Right lung (tissue), 5 donors: Measurements from ENCODE around the gene HEMGN. TPM values are rescaled to one million over a fixed set of nuclear protein-coding genes. Genes with fewer than 3 reads are reported as not detected.

Experiments
- DNase-seq, 2 donors: peaks; one replicate each; pipeline ENCODE4 v3.0.0-alpha.2; 2013
- polyA plus RNA-seq, 5 donors: library from polyadenylated mRNA; unstranded; fragments of 120-200 nt; gene quantifications; one replicate each; pipeline versions ENCODE4 v1.2.1 to v1.2.3, GENCODE V29; 2013; ENCODE audit warnings: inconsistent platforms in 1 of 5, low replicate concordance in 1 of 5; ENCODE audit not compliant: insufficient read length in 5 of 5, insufficient read depth in 1 of 5

Gene HEMGN
- polyA plus RNA-seq, 5 donors: 4.9 to 22.2 (median 5.7) TPM

DNA sequence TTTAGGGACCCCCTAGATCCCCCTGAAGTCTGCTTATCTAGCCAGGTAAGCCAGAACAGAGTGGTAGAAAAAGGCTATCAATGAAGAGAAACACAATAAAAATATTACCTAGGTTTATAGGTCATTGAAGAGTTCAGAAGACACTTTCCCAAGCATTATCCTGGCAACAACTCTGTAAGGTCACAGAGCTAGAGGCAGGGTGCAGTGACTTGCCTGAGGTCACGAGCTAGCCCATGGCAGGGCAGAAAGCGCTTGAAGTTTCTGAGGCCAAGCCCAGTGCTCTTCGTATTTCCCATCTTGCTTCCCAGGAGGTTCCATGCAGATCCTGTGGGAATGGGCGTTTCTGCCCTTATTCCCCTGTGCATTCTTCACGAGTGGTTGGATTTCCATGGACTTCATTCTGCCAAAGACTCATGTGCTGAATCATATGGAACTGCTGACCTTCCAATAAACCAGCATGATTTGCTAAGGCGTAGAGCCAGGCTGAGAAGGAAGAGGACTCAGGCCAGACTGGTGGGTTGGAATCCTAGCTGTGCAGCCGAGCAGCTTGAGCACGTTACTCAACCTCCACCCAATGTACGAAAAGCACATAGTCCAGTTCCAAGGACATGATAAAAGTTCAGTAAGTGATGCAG, 37.8 kb downstream of the HEMGN start:
- no peak for DNase-seq

- DNase-seq: no peak
Measured at GRCh38 chr9:97895695-97896332, 42.2 kb downstream of the HEMGN start.

- DNase-seq: no peak
Measured at GRCh38 chr9:97895211-97895610, 42.8 kb downstream of the HEMGN start.

DNA sequence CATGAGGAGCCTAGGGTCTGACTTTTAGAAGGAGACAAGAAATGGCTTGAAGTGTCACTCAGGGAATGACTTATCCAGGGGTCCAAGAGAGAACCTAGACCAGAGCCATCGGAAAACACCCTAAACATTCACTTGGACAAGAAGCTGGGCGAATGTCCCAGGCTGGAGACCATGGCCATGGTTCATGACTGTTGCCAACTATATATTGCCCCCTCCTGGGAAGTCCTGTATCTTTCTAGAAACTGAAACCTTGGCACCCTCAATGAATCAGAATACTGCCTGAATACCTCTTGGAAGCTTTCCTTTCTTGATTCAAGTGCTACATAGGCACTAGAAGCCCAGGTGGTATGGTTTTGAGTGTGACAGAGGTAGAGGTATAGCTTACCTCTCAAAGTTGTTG, 45.6 kb downstream of the HEMGN start:
- no peak for DNase-seq

DNA sequence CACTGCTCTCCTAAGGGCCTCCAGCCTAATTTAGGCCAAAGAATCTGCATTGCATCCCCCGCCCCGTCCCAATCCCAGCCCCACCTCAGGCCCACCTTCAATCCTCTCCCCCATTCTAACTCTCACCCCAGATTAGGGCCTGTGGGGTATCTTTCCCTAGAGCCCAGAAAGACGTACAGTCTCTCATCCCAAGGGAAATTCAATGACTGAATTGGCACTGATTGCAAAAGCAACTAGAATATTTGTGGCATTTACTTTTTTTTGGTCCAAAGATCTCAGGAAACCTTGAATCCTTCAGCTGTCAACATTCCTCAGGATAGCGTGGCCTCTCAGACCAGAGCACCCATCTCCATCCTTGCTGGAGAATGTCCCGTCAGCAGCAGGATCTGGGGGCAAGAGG, 46.2 kb downstream of the HEMGN start:
- DNase-seq: no peak

DNA sequence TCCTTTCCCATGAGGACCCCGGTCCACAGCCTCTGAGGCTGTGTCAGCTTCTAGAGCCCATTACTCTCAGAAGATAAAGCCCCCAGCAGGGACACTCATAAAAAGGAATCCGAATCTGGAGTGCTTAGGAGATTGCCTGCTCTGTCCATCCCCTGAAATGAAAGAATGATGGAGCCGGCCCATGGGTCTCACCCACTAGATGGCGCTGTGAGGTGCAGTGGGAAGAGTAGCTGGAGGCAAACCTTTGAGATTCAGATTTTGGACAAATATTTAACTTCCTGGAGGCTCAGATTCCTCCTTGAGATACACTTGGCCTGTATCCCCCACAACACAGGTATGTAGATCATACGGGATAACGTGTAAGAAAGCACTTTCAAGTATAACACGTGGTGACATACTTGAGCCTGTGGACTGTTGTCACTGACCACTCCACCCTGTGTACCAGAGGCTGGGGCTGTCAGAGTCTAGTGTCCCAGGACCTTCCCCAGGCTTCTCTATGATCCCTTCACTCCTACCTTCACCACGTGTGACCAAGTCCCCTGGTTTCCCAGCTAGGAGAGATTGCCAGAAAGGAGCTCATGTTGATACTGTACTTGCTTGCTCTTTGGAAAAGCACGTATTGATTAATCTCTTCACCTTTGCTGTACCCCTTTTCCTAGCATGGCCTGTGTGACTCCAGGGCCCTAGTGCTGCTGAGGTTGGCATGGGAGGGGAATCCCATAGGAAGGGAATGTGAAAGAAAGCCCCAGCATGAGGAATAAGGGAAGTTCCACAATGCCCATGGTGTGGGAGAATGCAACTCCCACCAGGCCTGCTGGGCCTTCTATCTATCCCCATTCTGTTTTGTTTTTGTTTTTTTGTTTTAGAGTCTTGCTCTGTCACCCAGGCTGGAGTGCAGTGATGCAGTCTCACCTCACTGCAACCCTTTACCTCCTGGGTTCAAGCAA, 47.8 kb downstream of the HEMGN start:
- DNase-seq: no peak

DNA sequence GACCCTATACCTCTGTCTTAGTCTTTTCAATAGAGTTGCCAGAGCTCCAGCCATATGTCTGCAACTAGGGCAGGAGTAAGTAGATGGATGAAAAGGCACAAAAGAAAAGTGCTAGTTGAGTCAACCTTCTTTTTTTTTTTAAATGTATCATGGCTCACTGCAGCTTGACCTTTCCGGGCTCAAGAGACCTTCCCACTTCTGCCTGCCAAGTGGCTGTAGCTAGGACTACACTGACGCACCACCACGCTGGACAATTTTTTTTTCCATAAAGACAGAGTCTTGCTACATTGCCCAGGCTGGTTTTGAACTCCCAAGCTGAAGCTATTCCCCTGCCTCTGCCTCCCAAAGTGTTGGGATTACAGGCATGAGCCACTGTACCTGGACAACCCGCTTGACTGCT, 57.6 kb downstream of the HEMGN start:
- DNase-seq: no peak

Other genes with a start within 250 kb of the HEMGN start
- gene XPA, start 240.8 kb downstream of the HEMGN start, polyA plus RNA-seq: 10 to 100 TPM; 29.2 to 37.3 (median 33.6) TPM
- not detected for gene FOXE1, start 84.9 kb downstream of the HEMGN start, polyA plus RNA-seq
- gene TRMO, start 15.7 kb downstream of the HEMGN start, polyA plus RNA-seq: 10 to 100 TPM; 14.2 to 19.2 (median 14.6) TPM
- gene ANP32B, start 45.2 kb upstream of the HEMGN start, polyA plus RNA-seq: 100 to 1,000 TPM; 228 to 321 (median 273) TPM
- gene NANS, start 118.6 kb upstream of the HEMGN start, polyA plus RNA-seq: 10 to 100 TPM; 36.5 to 53.0 (median 39.9) TPM
- gene TRIM14, start 181.1 kb upstream of the HEMGN start, polyA plus RNA-seq: 10 to 100 TPM in 1 of 5 donors, 1 to 10 TPM in 4; 8.3 to 10.3 (median 9.6) TPM